Adrenal gland (tissue), 12 donors: ENCODE measurements around the gene LCN10. TPM values are rescaled to one million over a fixed set of nuclear protein-coding genes. Genes with fewer than 3 reads are reported as not detected.

ENCODE experiments used
- DNase-seq, 7 donors: peaks; one replicate each; pipeline ENCODE4 v3.0.0-alpha.2; 2019 to 2020
- H3K27ac ChIP-seq, 5 donors: fragments of 200-600 bp; sonication (generic) in 4 of 5; 1 replicate in 3 of 5; 2 replicates in 2 of 5; pipeline versions ENCODE4 v1.5.1 to v1.8.0; 2016 to 2020; ENCODE audit warnings: mild to moderate bottlenecking in 1 of 5
- H3K27me3 ChIP-seq: fragments of 200-600 bp; 2 replicates; pipeline ENCODE4 v1.8.0; 2021
- H3K36me3 ChIP-seq, 2 donors: fragments of 200-600 bp; replicated peaks in 1 of 2; 1 replicate in 1 of 2; 2 replicates in 1 of 2; pipeline versions ENCODE4 v1.5.1 to v1.8.0; 2018 to 2022
- H3K4me1 ChIP-seq, 2 donors: fragments of 200-600 bp; replicated peaks in 1 of 2; 1 replicate in 1 of 2; 2 replicates in 1 of 2; pipeline versions ENCODE4 v1.5.1 to v1.8.0; 2018 to 2021
- H3K4me3 ChIP-seq, 4 donors: fragments of 200-600 bp; sonication (generic) in 3 of 4; one replicate each; pipeline ENCODE4 v1.5.1; 2016 to 2018
- H3K9me3 ChIP-seq, 3 donors: fragments of 200-600 bp; sonication (generic) in 1 of 3; replicated peaks in 1 of 3; 1 replicate in 2 of 3; 2 replicates in 1 of 3; pipeline versions ENCODE4 v1.5.1 to v1.8.0; 2016 to 2021
- CTCF ChIP-seq, 6 experiments: fragments of 450-650 bp in 4 of 6; fragments of 200-600 bp in 2 of 6; sonication (generic) in 1 of 6; IDR thresholded peaks; 1 replicate in 5 of 6; 2 replicates in 1 of 6; pipeline versions ENCODE4 v1.5.1 to v1.8.0; 2016 to 2021; ENCODE audit warnings: antibody characterized with exemption in 6 of 6, mild to moderate bottlenecking in 2 of 6, moderate library complexity in 1 of 6
- POLR2A ChIP-seq, 2 donors: fragments of 450-650 bp; IDR thresholded peaks; one replicate each; pipeline ENCODE4 v1.6.1; 2017; ENCODE audit warnings: antibody characterized with exemption in 2 of 2, mild to moderate bottlenecking in 2 of 2, moderate library complexity in 1 of 2
- WGBS, 4 donors: extraction: QIAGEN DNeasy Blood & Tissue Kit in 2 of 4; methylation state at CpG; one replicate each; pipeline versions ENCODE4 v1.1.5 to v1.1.7; 2013 to 2017; 5-methylcytosine and 5-hydroxymethylcytosine counted together
- intact Hi-C, 2 donors: fragments of 100-400 bp; cut with DNase I; formaldehyde crosslinking; loops; one replicate each; pipeline versions ENCODE4 v1.14.1 to v1.15.0; 2022 to 2023
- polyA plus RNA-seq, 3 donors: library from polyadenylated mRNA; stranded (reverse); fragments of 200-250 nt in 2 of 3; fragments of 350-450 nt in 1 of 3; fragmentation: Illumina TruSeq in 1 of 3; extraction: RNeasy Lipid Tissue Mini Kit (QIAGEN cat#74804) in 1 of 3; gene quantifications; one replicate each; pipeline ENCODE4 v1.2.3, GENCODE V29; 2013 to 2014
- total RNA-seq, 9 donors: library from RNA; depleted of rRNA in 4 of 9; stranded (reverse); fragments of >200 nt in 4 of 9; fragments of 120-200 nt in 1 of 9; fragmentation: NEBNext Ultra II Directional in 1 of 9; extraction: Animal tissue kit (Norgen Biotek cat#: 25700) in 1 of 9; gene quantifications; one replicate each; pipeline versions ENCODE4 v1.1.0 to v1.2.4, GENCODE V29; 2013 to 2023
- donor health status: healthy with polysubstance abuse.
- donor health status: Bipolar disorder and iron deficiency.
- donor health status: DM: yes; HTN: yes; CAD: no.
- donor health status: DM: no; HTN: no; CAD: no.
- donor health status: DM: no; HTN: no; CAD: no.
- donor health status: DM: yes; HTN: yes; CAD: no.

Gene LCN10
- total and polyA plus RNA-seq, 12 donors = 0.11 to 9.5 (median 0.84) TPM; not detected in 6

GRCh38 chr9:136739509-136739908, 3.2 kb downstream of the LCN10 start:
- no peak for DNase-seq
- Histone ChIP-seq H3K27ac (no peak overlapping the region), H3K36me3 (no peaks in the 10 kb centered on the region), H3K4me3 (no peak overlapping the region), H3K27me3 (peaks cover 24% of the 10 kb centered on the region), H3K4me1 (peaks cover 0 to 6% of the 10 kb centered on the region in 2 donors), H3K9me3 (no peaks in the 10 kb centered on the region)
- WGBS, 4 donors = 83 to 88% (median 85%) methylated on average over 11 to 23 of the region's 23 CpGs
- TF ChIP-seq POLR2A (IDR thresholded peaks at IDR 0.05) (no peak), CTCF (IDR thresholded peaks at IDR 0.05) (no peak)
- intact Hi-C loops = no loop called here

GRCh38 chr9:136738960-136739359, 3.8 kb downstream of the LCN10 start:
- Histone ChIP-seq H3K9me3 (no peaks in the 10 kb centered on the region), H3K4me3 (no peak overlapping the region), H3K27me3 (peaks cover 24% of the 10 kb centered on the region), H3K4me1 (peaks cover 0 to 6% of the 10 kb centered on the region in 2 donors), H3K36me3 (no peaks in the 10 kb centered on the region), H3K27ac (no peak overlapping the region)
- intact Hi-C loops = no loop called here
- WGBS, 4 donors = 86 to 90% (median 90%) methylated on average over 19 to 20 of the region's 20 CpGs
- TF ChIP-seq POLR2A (IDR thresholded peaks at IDR 0.05) = no peak
- no peak for TF ChIP-seq CTCF (IDR thresholded peaks at IDR 0.05)
- no peak for DNase-seq

- Histone ChIP-seq H3K4me1 (peaks cover 0 to 2% of the 10 kb centered on the region in 2 donors), H3K9me3 (no peaks in the 10 kb centered on the region), H3K27ac (no peak overlapping the region), H3K36me3 (no peaks in the 10 kb centered on the region), H3K27me3 (no peaks in the 10 kb centered on the region), H3K4me3 (no peak overlapping the region)
- 67 to 82% (median 79%) methylated on average over 4 to 21 of the region's 21 CpGs for WGBS, 4 donors
- intact Hi-C loops = no loop called here
- TF ChIP-seq POLR2A (IDR thresholded peaks at IDR 0.05) (no peak), CTCF (IDR thresholded peaks at IDR 0.05) (no peak)
- no peak for DNase-seq
These were observed 6.8 kb downstream of the LCN10 start for GRCh38 chr9:136735812-136736480.

GRCh38 chr9:136734837-136735496, 7.8 kb downstream of the LCN10 start:
- no peak overlapping the region for H3K4me3 ChIP-seq
- H3K36me3 ChIP-seq = no peaks in the 10 kb centered on the region
- H3K27ac ChIP-seq = no peak overlapping the region
- H3K9me3 ChIP-seq = no peaks in the 10 kb centered on the region
- no peak for DNase-seq
- WGBS, 4 donors = 76 to 83% (median 81%) methylated on average over 6 to 12 of the region's 12 CpGs
- H3K27me3 ChIP-seq = no peaks in the 10 kb centered on the region
- no peaks in the 10 kb centered on the region for H3K4me1 ChIP-seq
- intact Hi-C loops = no loop called here
- TF ChIP-seq POLR2A (IDR thresholded peaks at IDR 0.05) = no peak
- TF ChIP-seq CTCF (IDR thresholded peaks at IDR 0.05) = no peak
